Endodermal cell (in vitro differentiated cells): ENCODE data around the gene LSMEM2. TPM values are rescaled to one million over a fixed set of nuclear protein-coding genes. Genes with fewer than 3 reads are reported as not detected.

Experiments
- DNase-seq: peaks from one replicate; pipeline ENCODE4 v3.0.0-alpha.2; 2017
- H3K27ac ChIP-seq: 2 replicates; pipeline ENCODE4 v1.5.1; 2013; ENCODE audit warnings: mild to moderate bottlenecking, low read depth, low read length, moderate library complexity
- H3K27me3 ChIP-seq: 2 replicates; pipeline ENCODE4 v1.6.1; 2013; ENCODE audit warnings: mild to moderate bottlenecking, low read length, moderate library complexity; ENCODE audit not compliant: insufficient read depth, control insufficient read depth, poor library complexity, severe bottlenecking
- H3K36me3 ChIP-seq: 2 replicates; pipeline ENCODE4 v1.7.0; 2013; ENCODE audit warnings: mild to moderate bottlenecking, low read length, moderate library complexity; ENCODE audit not compliant: control insufficient read depth, insufficient read depth
- H3K4me1 ChIP-seq: one replicate; pipeline ENCODE4 v1.7.0; 2013; ENCODE audit warnings: low read length; ENCODE audit not compliant: control insufficient read depth, insufficient read depth
- H3K4me3 ChIP-seq: 2 replicates; pipeline ENCODE4 v1.5.1; 2013; ENCODE audit warnings: mild to moderate bottlenecking, low read length, moderate library complexity
- H3K9ac ChIP-seq: 2 replicates; pipeline ENCODE4 v1.6.1; 2013; ENCODE audit warnings: mild to moderate bottlenecking, low read length, moderate library complexity; ENCODE audit not compliant: poor library complexity, severe bottlenecking; ENCODE audit errors: extremely low read depth
- H3K9me3 ChIP-seq: 2 replicates; pipeline ENCODE4 v1.6.1; 2013; ENCODE audit warnings: mild to moderate bottlenecking, low read length, moderate library complexity; ENCODE audit not compliant: control insufficient read depth
- H3K27ac Mint-ChIP-seq: 2 replicates; pipeline ENCODE4 v1.8.0; 2020; ENCODE audit warnings: mixed read lengths
- H3K27me3 Mint-ChIP-seq: 2 replicates; pipeline ENCODE4 v1.8.0; 2021; ENCODE audit warnings: mild to moderate bottlenecking, mixed read lengths; ENCODE audit not compliant: insufficient read depth
- H3K36me3 Mint-ChIP-seq: 2 replicates; pipeline ENCODE4 v1.8.0; 2020; ENCODE audit warnings: low read depth, mixed read lengths
- H3K4me1 Mint-ChIP-seq: 2 replicates; pipeline ENCODE4 v1.8.0; 2020; ENCODE audit warnings: mixed read lengths
- H3K4me3 Mint-ChIP-seq: 2 replicates; pipeline ENCODE4 v1.8.0; 2020; ENCODE audit warnings: mild to moderate bottlenecking, moderate library complexity, mixed read lengths
- H3K9me3 Mint-ChIP-seq: 2 replicates; pipeline ENCODE4 v1.8.0; 2020; ENCODE audit warnings: mild to moderate bottlenecking, mixed read lengths
- WGBS, 2 experiments: methylation state at CpG; one replicate each; pipeline versions ENCODE4 v1.1.5 to v1.1.7; 2013; ENCODE audit warnings: missing lambda C conversion rate in 2 of 2, mixed read lengths in 1 of 2; ENCODE audit not compliant: insufficient coverage in 1 of 2, insufficient read length in 1 of 2; 5-methylcytosine and 5-hydroxymethylcytosine counted together
- total RNA-seq, 2 donors: library from RNA; stranded (reverse); fragmentation: NEBNext Ultra II Directional in 1 of 2; extraction: Animal tissue kit (Norgen Biotek cat#: 25700) in 1 of 2; gene quantifications; 2 replicates in 1 of 2; 3 replicates in 1 of 2; pipeline ENCODE4 v1.2.1, GENCODE V29; 2021
- TF ChIP-seq, protein P1 (sequence below): fragments of 200-600 bp; sonication (generic); conservative IDR thresholded peaks from 2 replicates; pipeline ENCODE4 v1.5.0; 2021; ENCODE audit warnings: antibody characterized with exemption, mild to moderate bottlenecking

Gene LSMEM2
- total RNA-seq, 2 donors from 2014 or later = not detected

DNA sequence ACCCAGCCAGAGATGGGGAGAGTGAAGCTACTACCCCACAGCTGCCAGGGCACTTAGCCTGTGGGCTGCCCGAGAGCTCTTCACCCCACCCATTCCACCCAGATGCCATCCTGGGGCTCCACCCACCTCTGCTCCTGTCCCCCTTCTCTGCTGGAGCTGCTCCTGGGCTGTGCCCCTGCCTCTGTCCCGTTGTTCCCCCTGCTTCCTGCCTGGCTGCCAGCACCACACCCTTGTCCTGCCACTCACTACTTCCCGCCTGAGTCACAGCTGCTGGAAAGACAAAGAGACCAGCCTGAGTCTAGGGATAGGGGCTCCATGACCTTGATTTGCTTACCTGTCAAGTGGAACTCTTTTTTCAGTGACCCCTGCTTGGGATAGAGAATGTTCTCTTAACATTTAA lies 30.5 kb upstream of the LSMEM2 start:
- Histone ChIP-seq H3K4me1 (peaks cover 4% of the 10 kb centered on the region), H3K9me3 (no peaks in the 10 kb centered on the region), H3K27me3 (no peaks in the 10 kb centered on the region), H3K4me3 (no peak overlapping the region), H3K27ac (peak overlapping the region; percentile 42), H3K9ac (no peak overlapping the region), H3K36me3 (peaks cover 40% of the 10 kb centered on the region)
- H3K36me3 Mint-ChIP-seq = peaks cover 26% of the 10 kb centered on the region
- peak overlapping the region; percentile 72 for H3K27ac Mint-ChIP-seq
- peaks cover 18% of the 10 kb centered on the region for H3K4me1 Mint-ChIP-seq
- WGBS, 2 experiments = 85% methylated on average over 3 of the region's 3 CpGs; no CpG with 5 or more reads in 1 of the 2 experiments
- H3K4me3 Mint-ChIP-seq = no peak overlapping the region
- DNase-seq = no peak
- TF ChIP-seq, protein P1, sequence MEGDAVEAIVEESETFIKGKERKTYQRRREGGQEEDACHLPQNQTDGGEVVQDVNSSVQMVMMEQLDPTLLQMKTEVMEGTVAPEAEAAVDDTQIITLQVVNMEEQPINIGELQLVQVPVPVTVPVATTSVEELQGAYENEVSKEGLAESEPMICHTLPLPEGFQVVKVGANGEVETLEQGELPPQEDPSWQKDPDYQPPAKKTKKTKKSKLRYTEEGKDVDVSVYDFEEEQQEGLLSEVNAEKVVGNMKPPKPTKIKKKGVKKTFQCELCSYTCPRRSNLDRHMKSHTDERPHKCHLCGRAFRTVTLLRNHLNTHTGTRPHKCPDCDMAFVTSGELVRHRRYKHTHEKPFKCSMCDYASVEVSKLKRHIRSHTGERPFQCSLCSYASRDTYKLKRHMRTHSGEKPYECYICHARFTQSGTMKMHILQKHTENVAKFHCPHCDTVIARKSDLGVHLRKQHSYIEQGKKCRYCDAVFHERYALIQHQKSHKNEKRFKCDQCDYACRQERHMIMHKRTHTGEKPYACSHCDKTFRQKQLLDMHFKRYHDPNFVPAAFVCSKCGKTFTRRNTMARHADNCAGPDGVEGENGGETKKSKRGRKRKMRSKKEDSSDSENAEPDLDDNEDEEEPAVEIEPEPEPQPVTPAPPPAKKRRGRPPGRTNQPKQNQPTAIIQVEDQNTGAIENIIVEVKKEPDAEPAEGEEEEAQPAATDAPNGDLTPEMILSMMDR = no peak
- H3K27me3 Mint-ChIP-seq = no peaks in the 10 kb centered on the region
- no peaks in the 10 kb centered on the region for H3K9me3 Mint-ChIP-seq

DNA sequence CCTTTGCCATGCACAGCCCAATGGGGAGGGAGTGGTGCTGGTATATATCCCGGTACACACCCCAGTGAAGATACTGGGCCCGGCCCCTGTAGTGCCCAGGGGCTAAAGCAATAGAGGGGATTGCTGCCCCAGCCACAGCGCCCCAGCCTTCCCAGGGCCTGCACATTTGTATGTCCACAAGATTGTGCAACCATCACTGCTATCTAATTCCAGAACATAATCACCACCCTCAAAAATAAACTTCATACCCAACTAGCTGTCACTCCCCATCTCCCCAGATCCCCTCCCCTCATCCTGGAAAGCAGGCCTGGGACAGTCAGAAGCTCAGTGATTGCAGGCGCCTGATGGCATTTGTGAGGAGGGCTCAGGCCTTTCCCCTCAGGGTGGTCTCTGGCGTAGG lies 29.4 kb upstream of the LSMEM2 start:
- Histone ChIP-seq H3K4me3 (no peak overlapping the region), H3K9ac (no peak overlapping the region), H3K4me1 (peaks cover 4% of the 10 kb centered on the region), H3K27ac (no peak overlapping the region), H3K36me3 (peaks cover 35% of the 10 kb centered on the region), H3K9me3 (no peaks in the 10 kb centered on the region), H3K27me3 (no peaks in the 10 kb centered on the region)
- Mint-ChIP-seq H3K27me3 (no peaks in the 10 kb centered on the region), H3K36me3 (peaks cover 24% of the 10 kb centered on the region), H3K4me1 (peaks cover 22% of the 10 kb centered on the region), H3K4me3 (no peak overlapping the region), H3K9me3 (no peaks in the 10 kb centered on the region), H3K27ac (no peak overlapping the region)
- TF ChIP-seq, protein P1 = no peak
- no peak for DNase-seq
- 96 to 100% methylated on average over 3 to 5 of the region's 5 CpGs for whole genome bisulfite sequencing, 2 experiments

DNA sequence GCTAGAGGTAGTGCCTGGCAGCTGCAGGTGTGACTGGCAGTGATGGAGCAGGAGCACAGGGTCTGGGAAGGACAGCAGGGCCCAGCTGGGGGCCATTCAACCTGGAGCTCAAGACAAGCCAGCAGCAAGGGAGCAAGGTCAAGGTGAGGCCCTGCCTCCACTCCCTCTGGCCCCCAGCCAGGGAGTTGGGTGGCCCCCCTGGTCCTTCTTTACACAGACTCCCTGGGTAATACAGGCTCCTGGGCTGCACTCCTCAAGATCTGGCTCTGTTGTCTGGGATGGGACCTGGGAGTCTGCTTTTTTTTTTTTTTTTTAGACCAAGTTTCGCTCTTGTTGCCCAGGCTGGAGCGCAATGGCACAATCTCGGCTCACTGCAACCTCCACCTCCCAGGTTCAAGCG lies 28.4 kb upstream of the LSMEM2 start:
- 80 to 94% methylated on average over 2 to 4 of the region's 4 CpGs for WGBS, 2 experiments
- peaks cover 4% of the 10 kb centered on the region for H3K4me1 ChIP-seq
- no peak overlapping the region for H3K27ac ChIP-seq
- H3K4me1 Mint-ChIP-seq = peaks cover 18% of the 10 kb centered on the region
- H3K27me3 Mint-ChIP-seq = no peaks in the 10 kb centered on the region
- peaks cover 45% of the 10 kb centered on the region for H3K36me3 ChIP-seq
- H3K36me3 Mint-ChIP-seq = peaks cover 22% of the 10 kb centered on the region
- no peak overlapping the region for H3K9ac ChIP-seq
- H3K4me3 ChIP-seq = no peak overlapping the region
- H3K27me3 ChIP-seq = no peaks in the 10 kb centered on the region
- H3K9me3 Mint-ChIP-seq = no peaks in the 10 kb centered on the region
- no peak for DNase-seq
- no peak overlapping the region for H3K4me3 Mint-ChIP-seq
- no peak overlapping the region for H3K27ac Mint-ChIP-seq
- TF ChIP-seq, protein P1 = no peak
- H3K9me3 ChIP-seq = no peaks in the 10 kb centered on the region
